HG03159 (cell line): ENCODE results near the gene AP2S1.
"Not testable (repeated sequence)": the region's sequence is repeated elsewhere in the genome, so short reads cannot be mapped to it uniquely, and the experiment has no call there.

Experiments used
- ATAC-seq: cut with Tn5 transposase; IDR thresholded peaks from one replicate; pipeline ENCODE4 v1.9.1; 2021; ENCODE audit warnings: mild to moderate bottlenecking, moderate library complexity; ENCODE audit not compliant: unreplicated experiment

The AP2S1 gene

GRCh38 chr19:46868025-46868802 is 17.6 kb upstream of the AP2S1 start:
- ATAC-seq: no peak

GRCh38 chr19:46867170-46867569 is 16.5 kb upstream of the AP2S1 start:
- ATAC-seq: no peak

- ATAC-seq: no peak
Measured at GRCh38 chr19:46866407-46867136, 15.9 kb upstream of the AP2S1 start.

GRCh38 chr19:46863818-46864629 is 13.4 kb upstream of the AP2S1 start:
- no peak for ATAC-seq

- ATAC-seq: no peak
Measured at GRCh38 chr19:46862974-46863632, 12.5 kb upstream of the AP2S1 start.

DNA sequence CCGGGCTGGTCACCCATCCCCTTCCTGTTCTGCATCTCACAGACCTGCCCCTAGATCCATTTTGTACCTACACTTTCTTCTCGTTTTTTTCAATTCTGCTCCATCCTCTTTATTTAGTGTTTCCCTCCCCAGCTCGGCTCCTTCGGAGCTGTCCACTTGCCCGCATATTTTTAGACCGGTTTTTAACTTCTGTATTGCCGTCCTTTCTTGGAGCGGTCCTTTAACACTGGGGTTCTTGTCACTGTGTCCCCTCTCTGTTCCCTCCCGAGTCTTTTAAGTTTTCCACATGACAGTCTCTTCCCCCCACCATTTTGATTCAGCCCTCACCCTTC is 11.8 kb upstream of the AP2S1 start:
- ATAC-seq: no peak

DNA sequence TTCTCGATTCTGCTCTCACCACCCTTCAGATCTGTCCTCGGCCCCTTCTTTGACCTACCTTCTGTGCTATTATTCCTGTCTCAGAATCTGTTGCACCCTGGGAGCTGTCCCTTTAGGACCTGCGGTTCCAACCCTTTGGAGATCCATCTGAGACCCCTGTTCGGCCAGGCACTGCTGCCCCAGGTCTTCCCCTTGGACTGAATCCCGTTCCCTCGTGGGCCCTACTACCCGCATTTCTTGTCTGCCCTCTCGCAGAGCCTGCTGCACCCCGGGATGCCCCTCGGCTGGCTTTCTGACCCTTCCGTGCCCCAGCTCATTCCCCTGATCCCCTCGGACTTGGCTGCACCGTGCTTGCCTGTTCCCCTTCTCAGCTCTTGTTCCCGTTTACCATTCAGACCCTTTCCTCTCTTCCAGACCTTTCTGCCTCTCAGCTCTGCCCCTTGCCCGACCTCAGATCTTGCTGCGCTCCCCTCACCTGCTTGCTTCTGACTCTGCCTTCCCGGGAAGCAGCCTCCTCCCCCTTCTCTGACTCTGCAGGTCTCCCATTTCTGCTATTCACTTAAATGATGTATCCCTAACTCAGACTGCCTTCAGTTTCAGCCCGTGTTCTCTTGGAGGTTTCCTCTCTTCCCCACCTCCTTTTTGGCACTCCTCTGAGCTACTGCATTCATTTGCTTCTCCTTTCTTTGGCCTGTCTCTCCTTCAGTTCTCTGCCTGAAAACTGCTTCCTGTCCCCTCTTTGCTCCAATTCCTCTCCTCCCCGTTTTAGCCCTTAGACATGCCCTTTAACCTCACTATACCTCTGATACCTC is 11.3 kb upstream of the AP2S1 start:
- ATAC-seq: no peak

DNA sequence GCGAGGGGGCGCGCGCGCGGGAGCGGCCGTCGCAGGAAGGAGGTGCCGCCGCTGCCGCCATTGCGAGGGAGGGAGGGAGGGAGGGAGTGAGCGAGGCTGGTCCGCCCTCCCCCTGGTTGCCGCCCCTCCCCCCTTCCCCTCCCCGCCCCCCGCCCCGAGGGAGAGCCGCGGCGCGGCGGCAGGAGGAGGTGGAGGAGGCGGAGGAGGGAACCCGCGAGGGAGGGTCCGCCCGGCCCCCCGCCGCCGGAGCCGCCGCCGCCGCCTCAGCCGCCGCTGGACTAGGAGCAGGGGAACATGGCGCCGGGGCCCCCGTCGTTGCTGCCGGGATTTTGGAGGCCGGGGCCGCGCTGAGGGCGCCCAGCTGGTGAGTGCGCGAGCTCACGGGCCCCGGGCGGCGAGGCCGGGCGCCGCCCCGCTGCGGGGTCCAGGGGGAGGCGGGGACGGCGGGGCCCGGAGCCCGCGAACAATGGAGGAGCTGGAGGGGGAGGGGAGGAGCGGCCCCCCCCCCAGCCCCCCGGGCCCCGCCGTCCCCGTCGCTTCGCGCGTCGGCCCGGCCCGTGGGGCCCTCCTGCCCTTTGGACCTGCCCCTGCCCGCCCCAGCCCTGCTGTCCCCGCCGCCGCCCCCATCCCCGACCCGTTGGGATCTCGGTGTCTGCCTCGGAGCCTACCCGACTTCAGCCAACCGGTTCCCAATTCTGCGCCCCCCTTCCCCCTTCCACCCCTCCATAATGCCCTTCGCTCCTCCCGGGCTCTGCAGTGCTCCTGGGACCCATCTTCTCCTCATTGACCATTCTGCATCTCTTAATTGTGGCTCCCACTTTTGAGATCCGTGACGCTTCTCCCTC is 10.4 kb upstream of the AP2S1 start, which contains the start of gene ARHGAP35:
TSS of gene ARHGAP35 (plus strand) at position 152 of the 845 bp plus-strand sequence. CDS start 57,679 bp downstream, outside the sequence.
- ATAC-seq: peak; percentile 7

DNA sequence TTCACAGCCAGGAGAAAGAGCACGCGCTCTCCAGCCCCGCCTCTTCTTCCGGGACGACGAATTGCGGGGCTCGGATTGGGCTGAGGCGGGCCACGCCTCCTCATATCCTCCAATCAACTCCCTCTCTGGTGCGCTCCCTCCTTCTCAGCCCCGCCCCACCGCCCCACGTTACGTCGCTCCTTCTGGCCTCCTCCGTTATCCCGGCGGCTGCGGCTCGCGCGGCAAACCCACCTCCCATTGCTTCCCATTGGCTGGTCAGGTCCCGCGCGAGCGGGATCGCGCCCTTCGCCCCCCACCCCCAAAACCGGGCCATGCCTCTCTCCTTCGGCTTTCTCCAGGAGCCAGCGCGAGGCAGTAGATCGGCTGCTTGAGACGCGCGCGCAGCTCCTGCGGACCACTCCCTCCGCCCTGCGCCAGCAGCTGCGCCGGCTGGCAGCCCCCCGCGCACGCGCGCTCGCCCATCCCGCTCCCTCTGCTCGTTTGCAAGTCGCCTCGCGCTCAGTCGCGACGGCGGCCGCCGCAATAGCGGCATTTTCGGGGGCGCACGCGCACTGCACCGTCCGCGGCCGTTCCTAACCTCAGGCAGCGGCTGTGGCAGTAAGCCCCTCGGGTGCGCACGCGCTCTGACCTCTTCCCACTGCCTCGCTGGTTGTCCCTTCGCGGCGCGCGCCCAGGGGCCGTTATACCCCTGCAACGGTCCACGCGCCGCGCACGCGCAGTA is 9.6 kb upstream of the AP2S1 start:
- peak; percentile 67 for ATAC-seq

- no peak for ATAC-seq
Measured at GRCh38 chr19:46859637-46860124, 9.0 kb upstream of the AP2S1 start.

GRCh38 chr19:46856062-46857022 is 5.7 kb upstream of the AP2S1 start:
- ATAC-seq: peak; percentile 50

DNA sequence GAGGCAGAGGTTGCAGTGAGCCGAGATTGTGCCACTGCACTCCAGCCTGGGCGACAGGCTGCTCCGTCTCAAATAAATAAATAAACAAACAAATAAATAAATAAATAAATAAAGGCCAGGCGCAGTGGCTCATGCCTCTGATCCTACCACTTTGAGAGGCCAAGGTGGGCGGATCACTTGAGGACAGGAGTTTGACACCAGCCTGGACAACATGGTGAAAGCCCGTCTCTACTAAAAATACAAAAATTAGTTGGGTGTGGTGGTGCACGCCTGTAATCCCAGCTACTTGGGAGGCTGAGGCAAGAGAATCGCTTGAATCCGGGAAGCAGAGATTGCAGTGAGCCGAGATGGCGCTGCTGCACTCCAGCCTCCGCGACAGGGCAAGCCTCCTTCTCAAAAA is 4.1 kb upstream of the AP2S1 start:
- not testable (repeated sequence) for ATAC-seq

DNA sequence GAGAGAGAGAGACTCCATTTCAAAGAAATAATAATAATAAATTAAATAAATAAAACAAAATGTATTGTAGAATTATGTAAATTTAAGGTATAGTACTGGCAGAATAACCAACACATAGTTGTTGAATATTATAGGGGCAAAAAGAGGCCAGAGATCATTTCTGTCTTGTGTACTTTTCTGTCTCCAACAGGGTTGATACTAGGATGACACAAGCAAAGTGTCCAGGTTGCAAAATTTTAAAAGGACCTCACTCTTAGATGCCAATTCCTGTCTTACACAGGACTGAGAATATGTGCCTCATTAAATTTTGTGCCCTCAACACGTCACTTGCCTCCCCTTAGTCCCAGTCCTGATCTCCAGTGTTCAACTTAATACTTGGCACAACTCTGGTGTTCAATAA is 2.2 kb upstream of the AP2S1 start:
- ATAC-seq: no peak

DNA sequence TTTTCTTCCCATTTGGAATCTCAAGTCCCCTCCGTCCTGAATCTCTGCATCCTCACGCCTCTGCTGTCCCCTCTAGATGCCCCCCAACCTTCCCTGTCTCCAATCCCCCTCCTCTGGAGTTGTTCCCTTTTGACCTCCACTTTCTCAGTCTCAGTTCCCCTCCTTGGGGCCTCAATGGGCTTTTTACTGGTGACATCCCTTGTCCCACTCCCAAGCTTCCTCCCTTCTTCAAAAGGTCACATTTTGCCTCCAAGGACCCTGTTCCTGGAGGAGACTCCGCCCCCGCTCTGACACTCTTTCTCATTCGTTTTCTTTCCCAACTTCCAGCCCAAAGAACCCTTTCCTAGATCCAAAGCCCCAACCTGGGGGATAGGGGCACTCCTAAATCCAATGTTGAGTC is 1.0 kb downstream of the AP2S1 start:
- no peak for ATAC-seq

DNA sequence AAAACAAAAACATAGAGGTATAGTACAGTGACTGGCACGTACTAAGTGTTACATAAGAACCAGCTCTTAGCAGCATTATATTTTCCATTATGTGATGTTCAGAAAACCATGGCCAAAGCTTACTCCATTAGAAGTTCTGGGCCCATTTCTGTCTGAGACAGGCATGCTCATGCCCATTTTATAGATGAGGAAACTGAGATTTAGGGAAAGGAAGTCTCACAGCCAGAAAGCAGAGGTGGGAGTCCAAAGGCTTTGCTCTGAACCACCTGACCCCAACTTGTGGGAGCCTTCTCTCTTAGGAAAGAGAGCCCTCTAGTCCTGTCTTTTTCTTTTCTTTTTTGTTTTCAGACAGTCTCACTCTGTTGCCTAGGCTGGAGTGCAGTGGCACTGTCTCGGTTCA is 2.3 kb downstream of the AP2S1 start:
- ATAC-seq: no peak

- no peak for ATAC-seq
Measured at GRCh38 chr19:46847528-46847927, 3.1 kb downstream of the AP2S1 start.

DNA sequence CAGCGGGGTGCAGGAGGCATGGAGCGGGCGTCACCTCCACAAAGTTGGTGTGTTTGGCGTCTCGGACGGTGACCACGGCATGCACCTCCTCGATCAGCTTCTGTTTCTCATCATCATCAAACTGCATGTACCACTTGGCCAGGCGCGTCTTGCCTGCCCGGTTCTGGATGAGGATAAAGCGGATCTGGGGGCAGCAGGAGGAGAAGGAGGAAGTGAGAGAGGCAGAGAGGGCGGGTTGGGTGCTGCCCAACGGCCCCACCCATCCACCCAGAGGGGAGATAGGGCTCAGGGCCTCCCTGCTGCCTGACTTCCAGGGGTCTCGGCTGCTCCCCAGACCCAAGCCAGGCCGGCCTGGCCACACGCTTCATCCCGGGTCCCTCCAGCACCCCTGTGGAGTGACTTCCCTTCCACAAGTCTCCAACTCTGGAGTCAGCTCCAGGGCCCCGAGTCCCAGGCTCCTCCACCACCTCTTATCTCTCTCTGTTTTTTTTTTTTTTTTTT is 4.6 kb downstream of the AP2S1 start:
- ATAC-seq: no peak
